HEK293T (cell line): ENCODE results near the gene STX7.

Experiments
- ARNT ChIP-seq: fragments of 450-650 bp; IDR thresholded peaks from 2 replicates; pipeline ENCODE4 v1.6.1; 2017; ENCODE audit warnings: mild to moderate bottlenecking
- BHLHE40 ChIP-seq: fragments of 450-650 bp; IDR thresholded peaks from 2 replicates; pipeline ENCODE4 v1.6.1; 2016; ENCODE audit warnings: mild to moderate bottlenecking, moderate library complexity, borderline replicate concordance
- FOXA1 ChIP-seq: fragments of 450-650 bp; IDR thresholded peaks from 2 replicates; pipeline ENCODE4 v1.6.1; 2016; ENCODE audit warnings: mild to moderate bottlenecking
- FOXK2 ChIP-seq: fragments of 450-650 bp; IDR thresholded peaks from 2 replicates; pipeline ENCODE4 v1.6.1; 2016; ENCODE audit warnings: mild to moderate bottlenecking
- FOXM1 ChIP-seq: fragments of 450-650 bp; IDR thresholded peaks from 2 replicates; pipeline ENCODE4 v1.6.1; 2017; ENCODE audit warnings: mild to moderate bottlenecking, borderline replicate concordance
- LEF1 ChIP-seq: fragments of 450-650 bp; IDR thresholded peaks from 2 replicates; pipeline ENCODE4 v1.6.1; 2017; ENCODE audit warnings: mild to moderate bottlenecking, borderline replicate concordance
- NFRKB ChIP-seq: fragments of 450-650 bp; IDR thresholded peaks from 2 replicates; pipeline ENCODE4 v1.6.1; 2016; ENCODE audit warnings: mild to moderate bottlenecking, moderate library complexity
- PKNOX1 ChIP-seq: fragments of 450-650 bp; IDR thresholded peaks from 2 replicates; pipeline ENCODE4 v1.6.1; 2016
- SP1 ChIP-seq: fragments of 450-650 bp; IDR thresholded peaks from 2 replicates; pipeline ENCODE4 v1.6.1; 2017
- SUZ12 ChIP-seq: fragments of 450-650 bp; IDR thresholded peaks from 2 replicates; pipeline ENCODE4 v1.6.1; 2016; ENCODE audit warnings: mild to moderate bottlenecking
- TARDBP ChIP-seq: fragments of 450-650 bp; IDR thresholded peaks from 2 replicates; pipeline ENCODE4 v1.6.1; 2016
- ZNF384 ChIP-seq: fragments of 450-650 bp; IDR thresholded peaks from 2 replicates; pipeline ENCODE4 v1.6.1; 2016

GRCh38 chr6:132405143-132405915, 107.6 kb downstream of the STX7 start:
- TF ChIP-seq FOXM1 (no peak), SUZ12 (no peak), TARDBP (no peak), PKNOX1 (no peak), FOXK2 (no peak), ARNT (no peak), NFRKB (no peak), SP1 (no peak), FOXA1 (no peak), LEF1 (no peak), ZNF384 (no peak), BHLHE40 (no peak)
